Measurements from ENCODE around the gene ATP6AP1.

DNA sequence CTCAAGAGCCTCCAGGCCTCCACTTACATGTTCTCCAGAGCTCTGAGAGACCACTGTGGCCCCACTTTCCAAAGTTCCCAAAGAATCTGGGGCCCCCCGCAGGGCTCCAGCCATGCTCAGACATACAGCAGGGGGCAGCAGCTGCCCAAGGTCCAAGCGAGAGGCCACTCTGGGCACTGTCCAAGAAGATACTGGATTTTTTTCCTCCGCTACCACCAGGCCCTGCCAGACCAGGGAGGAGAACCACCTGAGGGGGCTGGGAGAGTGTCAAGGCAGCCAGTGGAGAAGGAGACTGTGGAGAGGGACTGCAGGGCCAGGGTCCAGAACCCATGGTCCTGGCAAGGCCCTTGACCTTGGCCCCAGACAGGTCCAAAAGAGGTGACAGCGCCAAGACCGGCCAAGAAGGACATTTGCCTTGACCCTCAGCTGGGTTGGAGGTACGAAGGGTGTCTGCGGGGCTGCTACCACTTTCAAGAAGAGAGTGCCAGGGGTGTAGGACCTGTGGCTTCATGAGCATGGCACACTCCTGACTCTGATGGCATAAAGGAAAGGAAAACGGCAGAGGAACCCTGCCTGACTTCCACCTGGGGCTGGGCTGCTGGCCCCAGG, 44.1 kb upstream of the ATP6AP1 start:
- TF ChIP-seq, protein P1, sequence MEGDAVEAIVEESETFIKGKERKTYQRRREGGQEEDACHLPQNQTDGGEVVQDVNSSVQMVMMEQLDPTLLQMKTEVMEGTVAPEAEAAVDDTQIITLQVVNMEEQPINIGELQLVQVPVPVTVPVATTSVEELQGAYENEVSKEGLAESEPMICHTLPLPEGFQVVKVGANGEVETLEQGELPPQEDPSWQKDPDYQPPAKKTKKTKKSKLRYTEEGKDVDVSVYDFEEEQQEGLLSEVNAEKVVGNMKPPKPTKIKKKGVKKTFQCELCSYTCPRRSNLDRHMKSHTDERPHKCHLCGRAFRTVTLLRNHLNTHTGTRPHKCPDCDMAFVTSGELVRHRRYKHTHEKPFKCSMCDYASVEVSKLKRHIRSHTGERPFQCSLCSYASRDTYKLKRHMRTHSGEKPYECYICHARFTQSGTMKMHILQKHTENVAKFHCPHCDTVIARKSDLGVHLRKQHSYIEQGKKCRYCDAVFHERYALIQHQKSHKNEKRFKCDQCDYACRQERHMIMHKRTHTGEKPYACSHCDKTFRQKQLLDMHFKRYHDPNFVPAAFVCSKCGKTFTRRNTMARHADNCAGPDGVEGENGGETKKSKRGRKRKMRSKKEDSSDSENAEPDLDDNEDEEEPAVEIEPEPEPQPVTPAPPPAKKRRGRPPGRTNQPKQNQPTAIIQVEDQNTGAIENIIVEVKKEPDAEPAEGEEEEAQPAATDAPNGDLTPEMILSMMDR (IDR thresholded peaks at IDR 0.05) = no peak
- TF ChIP-seq EZH2 (IDR thresholded peaks at IDR 0.05; ENCODE audit: borderline replicate concordance, insufficient read depth, low read depth, low read length, poor library complexity, severe bottlenecking) = no peak
